ENCODE measurements around the gene HOOK2. TPM values are rescaled to one million over a fixed set of nuclear protein-coding genes. Genes with fewer than 3 reads are reported as not detected.
A peak's percentile ranks its signal among the peaks of the same experiment; 100 is the strongest.

HOOK2 gene
- total and polyA plus RNA-seq, 9 of the 15 experiments (the other 6 are each of a cell fraction or from before 2014, with no cell fraction given): 1.3 to 17.2 (median 9.9) TPM

GRCh38 chr19:12792853-12793289 lies 17.5 kb upstream of the HOOK2 start (continued):
- TF ChIP-seq ZNF512 (tag; IDR thresholded peaks at IDR 0.05) (no peak), ZNF518B (CRISPR knock-in tag; IDR thresholded peaks at IDR 0.05) (no peak), RBM22 (IDR thresholded peaks at IDR 0.05; ENCODE audit: low read depth, low read length, poor library complexity, severe bottlenecking) (no peak), NRF1 (conservative IDR thresholded peaks at IDR 0.05 in 1 of 2, IDR thresholded peaks at IDR 0.05 in 1 of 2) (no peak), CXXC5 (CRISPR knock-in tag; IDR thresholded peaks at IDR 0.05) (no peak), POU5F1 (IDR thresholded peaks at IDR 0.05; ENCODE audit: borderline replicate concordance, low read depth, low read length, partially characterized antibody) (no peak), ILK (tag; IDR thresholded peaks at IDR 0.05; ENCODE audit: borderline replicate concordance, low read depth) (no peak), CBX8 (IDR thresholded peaks at IDR 0.05; ENCODE audit: borderline replicate concordance, extremely low read depth, low read depth, low read length, poor library complexity, severe bottlenecking) (no peak), POLR2A (conservative IDR thresholded peaks at IDR 0.05) (0 out of 2 replicates have a peak, but pooled peaks have one; percentile 2), ZFP30 (CRISPR knock-in tag; IDR thresholded peaks at IDR 0.05; ENCODE audit: borderline replicate concordance) (no peak), ZSCAN29 (IDR thresholded peaks at IDR 0.05) (no peak), RBM14 (IDR thresholded peaks at IDR 0.05; ENCODE audit: borderline replicate concordance, insufficient read depth, low read depth, low read length) (no peak; the same call in 1 of the 2 replicates), ZFPM2 (CRISPR knock-in tag; IDR thresholded peaks at IDR 0.05) (no peak), MNT (conservative IDR thresholded peaks at IDR 0.05) (no peak), ZNF699 (CRISPR knock-in tag; IDR thresholded peaks at IDR 0.05; ENCODE audit: insufficient replicate concordance) (no peak), ARHGAP35 (IDR thresholded peaks at IDR 0.05; ENCODE audit: partially characterized antibody) (no peak), RBFOX2 (IDR thresholded peaks at IDR 0.05; ENCODE audit: low read depth, low read length) (peak; percentile 57), KDM5B (IDR thresholded peaks at IDR 0.05; ENCODE audit: insufficient replicate concordance, low read depth, low read length) (no peak), MYNN (IDR thresholded peaks at IDR 0.05) (0 out of 2 replicates have a peak, but pooled peaks have one; percentile 2), MYNN (CRISPR knock-in tag; IDR thresholded peaks at IDR 0.05) (no peak), IFI16 (CRISPR knock-in tag; IDR thresholded peaks at IDR 0.05) (no peak), KLF16 (IDR thresholded peaks at IDR 0.05) (no peak)
